Pancreas (tissue), 10 donors: Measurements from ENCODE around the gene TTC7B. TPM values are rescaled to one million over a fixed set of nuclear protein-coding genes. Genes with fewer than 3 reads are reported as not detected.

Source experiments
- ATAC-seq, 4 donors: fragments of 200-7000 bp; cut with Tn5 transposase; one replicate each; pipeline versions ENCODE4 v1.8.0 to v1.9.1; 2020; ENCODE audit warnings: mild to moderate bottlenecking in 4 of 4, moderate library complexity in 4 of 4
- DNase-seq, 6 donors: peaks; one replicate each; pipeline ENCODE4 v3.0.0-alpha.2; 2020
- FAIRE-seq: peaks from 2 replicates; lab custom pipeline; 2012; peaks lifted over from hg19 to GRCh38; lab: Jason Lieb, UNC
- H3K27ac ChIP-seq, 4 donors: fragments of 200-600 bp; sonication (generic); 1 replicate in 3 of 4; 2 replicates in 1 of 4; pipeline versions ENCODE4 v1.5.0 to v1.8.0; 2020
- H3K27me3 ChIP-seq, 4 donors: fragments of 200-600 bp; one replicate each; pipeline ENCODE4 v1.8.0; 2021
- H3K36me3 ChIP-seq, 3 donors: fragments of 200-600 bp; sonication (generic) in 1 of 3; one replicate each; pipeline versions ENCODE4 v1.5.0 to v1.8.0; 2020 to 2021
- H3K4me1 ChIP-seq, 3 donors: fragments of 200-600 bp; one replicate each; pipeline ENCODE4 v1.8.0; 2021
- H3K4me3 ChIP-seq, 4 donors: fragments of 200-600 bp; sonication (generic) in 2 of 4; one replicate each; pipeline versions ENCODE4 v1.5.0 to v1.8.0; 2020 to 2021
- H3K9me3 ChIP-seq, 4 donors: fragments of 200-600 bp; one replicate each; pipeline ENCODE4 v1.8.0; 2021
- WGBS, 2 donors: extraction: QIAGEN DNeasy Blood & Tissue Kit; methylation state at CpG; one replicate each; pipeline ENCODE4 v1.1.7; 2013; 5-methylcytosine and 5-hydroxymethylcytosine counted together
- intact Hi-C, 3 donors: fragments of 100-400 bp; cut with DNase I; formaldehyde crosslinking; loops; one replicate each; pipeline versions ENCODE4 v1.11.1 to v1.14.2; 2022
- polyA plus RNA-seq, 2 donors: library from polyadenylated mRNA; stranded (reverse); fragments of 200-250 nt; gene quantifications; one replicate each; pipeline ENCODE4 v1.2.3, GENCODE V29; 2013
- total RNA-seq, 6 donors: library from RNA; stranded (reverse); fragmentation: NEBNext Ultra II Directional in 4 of 6; extraction: Animal tissue kit (Norgen Biotek cat#: 25700) in 4 of 6; gene quantifications; one replicate each; pipeline versions ENCODE4 v1.2.1 to v1.2.4, GENCODE V29; 2021 to 2023
- TF ChIP-seq, protein P1 (sequence below), 4 donors: fragments of 200-600 bp; sonication (generic) in 3 of 4; IDR thresholded peaks; one replicate each; pipeline versions ENCODE4 v1.5.0 to v1.8.0; 2021; ENCODE audit warnings: antibody characterized with exemption in 4 of 4
- donor health status: healthy with polysubstance abuse.
- donor health status: DM: no; HTN: no; CAD: no; lungs with moderate emphysema.
- donor health status: DM: no; HTN: no; CAD: no.
- donor health status: control.
- donor health status: control.
- donor health status: Bipolar disorder and iron deficiency.
- donor health status: DM: yes; HTN: yes; CAD: no.
- donor health status: DM: no; HTN: no; CAD: no.
- donor health status: DM: no; HTN: no; CAD: no.
- donor health status: DM: yes; HTN: yes; CAD: no.

Gene TTC7B
- total and polyA plus RNA-seq, 8 donors, result 8.9 to 39.6 (median 29.6) TPM

- Histone ChIP-seq H3K9me3 (no peaks in the 10 kb centered on the region), H3K27ac (no peak overlapping the region), H3K4me3 (no peak overlapping the region), H3K36me3 (no peaks in the 10 kb centered on the region), H3K27me3 (no peaks in the 10 kb centered on the region), H3K4me1 (no peaks in the 10 kb centered on the region)
- TF ChIP-seq, protein P1, sequence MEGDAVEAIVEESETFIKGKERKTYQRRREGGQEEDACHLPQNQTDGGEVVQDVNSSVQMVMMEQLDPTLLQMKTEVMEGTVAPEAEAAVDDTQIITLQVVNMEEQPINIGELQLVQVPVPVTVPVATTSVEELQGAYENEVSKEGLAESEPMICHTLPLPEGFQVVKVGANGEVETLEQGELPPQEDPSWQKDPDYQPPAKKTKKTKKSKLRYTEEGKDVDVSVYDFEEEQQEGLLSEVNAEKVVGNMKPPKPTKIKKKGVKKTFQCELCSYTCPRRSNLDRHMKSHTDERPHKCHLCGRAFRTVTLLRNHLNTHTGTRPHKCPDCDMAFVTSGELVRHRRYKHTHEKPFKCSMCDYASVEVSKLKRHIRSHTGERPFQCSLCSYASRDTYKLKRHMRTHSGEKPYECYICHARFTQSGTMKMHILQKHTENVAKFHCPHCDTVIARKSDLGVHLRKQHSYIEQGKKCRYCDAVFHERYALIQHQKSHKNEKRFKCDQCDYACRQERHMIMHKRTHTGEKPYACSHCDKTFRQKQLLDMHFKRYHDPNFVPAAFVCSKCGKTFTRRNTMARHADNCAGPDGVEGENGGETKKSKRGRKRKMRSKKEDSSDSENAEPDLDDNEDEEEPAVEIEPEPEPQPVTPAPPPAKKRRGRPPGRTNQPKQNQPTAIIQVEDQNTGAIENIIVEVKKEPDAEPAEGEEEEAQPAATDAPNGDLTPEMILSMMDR (IDR thresholded peaks at IDR 0.05), result no peak
- WGBS, 2 donors, result 87 to 95% methylated on average over 3 of the region's 3 CpGs
- ATAC-seq (no peak), FAIRE-seq (no peak), DNase-seq (no peak)
- intact Hi-C loops, result no loop called here
Observed at GRCh38 chr14:90613453-90613852, 202.8 kb downstream of the TTC7B start.

GRCh38 chr14:90612801-90613200 lies 203.4 kb downstream of the TTC7B start:
- no peaks in the 10 kb centered on the region for H3K9me3 ChIP-seq
- DNase-seq (no peak), FAIRE-seq (no peak), ATAC-seq (no peak)
- H3K4me3 ChIP-seq, result no peak overlapping the region
- H3K36me3 ChIP-seq, result no peaks in the 10 kb centered on the region
- intact Hi-C loops, result no loop called here
- no peak overlapping the region for H3K27ac ChIP-seq
- TF ChIP-seq, protein P1 (IDR thresholded peaks at IDR 0.05), result no peak
- H3K4me1 ChIP-seq, result no peaks in the 10 kb centered on the region
- 91 to 92% methylated on average over 3 of the region's 3 CpGs for WGBS, 2 donors
- H3K27me3 ChIP-seq, result no peaks in the 10 kb centered on the region

DNA sequence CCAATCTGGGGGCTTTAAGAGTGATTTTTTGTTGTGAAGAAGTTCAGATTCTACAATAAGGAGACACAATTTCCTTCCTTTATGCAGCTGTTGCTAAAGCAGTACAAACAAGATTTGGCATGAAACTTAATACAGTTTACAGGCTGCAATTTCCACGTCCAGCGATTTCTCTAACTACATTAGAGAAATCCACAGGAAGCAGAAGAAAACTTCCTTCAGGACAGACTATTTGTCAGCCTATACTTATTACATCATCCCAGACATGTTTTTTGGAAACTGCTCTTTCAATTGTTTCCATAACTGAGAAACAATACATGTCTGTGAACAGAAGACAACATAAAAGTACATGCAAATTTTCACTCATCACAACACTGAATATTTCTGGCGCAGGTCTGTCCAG lies 204.3 kb downstream of the TTC7B start:
- no peaks in the 10 kb centered on the region for H3K9me3 ChIP-seq
- H3K27ac ChIP-seq, result no peak overlapping the region
- WGBS, 2 donors, result 83 to 87% methylated on average over 3 of the region's 3 CpGs
- no peaks in the 10 kb centered on the region for H3K36me3 ChIP-seq
- peak in 1 of 4 donors; percentile 11 for ATAC-seq
- TF ChIP-seq, protein P1 (IDR thresholded peaks at IDR 0.05), result no peak
- no peak for FAIRE-seq
- no peak overlapping the region for H3K4me3 ChIP-seq
- H3K4me1 ChIP-seq, result no peaks in the 10 kb centered on the region
- H3K27me3 ChIP-seq, result no peaks in the 10 kb centered on the region
- intact Hi-C loops, result no loop called here
- DNase-seq, result no peak

GRCh38 chr14:90611501-90611900 lies 204.7 kb downstream of the TTC7B start:
- ATAC-seq, result no peak
- Histone ChIP-seq H3K4me3 (no peak overlapping the region), H3K4me1 (no peaks in the 10 kb centered on the region), H3K27me3 (no peaks in the 10 kb centered on the region), H3K27ac (no peak overlapping the region), H3K9me3 (no peaks in the 10 kb centered on the region), H3K36me3 (no peaks in the 10 kb centered on the region)
- intact Hi-C loops, result no loop called here
- TF ChIP-seq, protein P1 (IDR thresholded peaks at IDR 0.05), result no peak
- no peak for FAIRE-seq
- 85 to 87% methylated on average over 7 of the region's 7 CpGs for WGBS, 2 donors
- no peak for DNase-seq

DNA sequence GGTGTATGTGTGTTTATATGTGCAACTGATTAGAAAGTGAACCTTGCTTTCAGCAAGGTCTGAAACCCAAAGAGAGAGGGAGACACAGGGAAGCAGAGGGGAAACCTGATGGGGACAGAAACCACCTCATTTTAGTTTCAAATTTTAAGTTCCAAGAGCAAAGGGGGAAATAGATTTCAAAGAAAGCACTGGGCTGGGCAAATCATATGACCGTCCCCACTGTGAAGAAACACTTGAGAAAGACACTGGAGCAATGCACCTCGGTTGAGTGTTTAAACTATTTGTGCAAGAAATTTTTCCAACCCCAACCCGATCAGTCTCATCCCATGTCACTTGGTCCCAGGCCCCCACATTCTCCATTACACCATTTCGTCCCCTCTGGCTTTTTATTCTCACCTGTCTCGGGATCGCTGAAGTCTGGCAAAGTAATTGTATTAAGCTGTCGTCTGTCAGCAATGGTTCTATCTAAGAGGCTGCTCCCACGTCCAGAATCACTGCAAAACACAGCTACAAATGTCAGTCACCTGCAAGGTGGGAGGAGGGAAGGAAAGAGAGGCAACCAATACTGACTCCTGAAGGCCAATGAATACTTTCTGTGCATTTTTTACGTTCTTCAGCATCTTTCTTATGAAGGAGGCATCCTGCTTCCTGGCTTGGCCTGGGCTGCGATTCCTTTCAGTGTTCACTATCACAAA lies 205.7 kb downstream of the TTC7B start:
- intact Hi-C loops, result no loop called here
- no peaks in the 10 kb centered on the region for H3K27me3 ChIP-seq
- no peaks in the 10 kb centered on the region for H3K9me3 ChIP-seq
- no peak overlapping the region for H3K27ac ChIP-seq
- DNase-seq, result no peak
- no peak for ATAC-seq
- H3K4me1 ChIP-seq, result no peaks in the 10 kb centered on the region
- TF ChIP-seq, protein P1 (IDR thresholded peaks at IDR 0.05), result no peak
- no peak overlapping the region for H3K4me3 ChIP-seq
- WGBS, 2 donors, result 84 to 86% methylated on average over 10 of the region's 10 CpGs
- FAIRE-seq, result no peak
- no peaks in the 10 kb centered on the region for H3K36me3 ChIP-seq
